Activated CD8-positive, alpha-beta memory T cell treated with anti-CD3 and anti-CD28 coated beads, Interleukin-2, amount 50 U/mL, for 1 hour (primary cell): Measurements from ENCODE around the gene TARDBP.
"Not testable (repeated sequence)": the region's sequence is repeated elsewhere in the genome, so short reads cannot be mapped to it uniquely, and the experiment has no call there.

ENCODE experiments used
- DNase-seq: peaks from one replicate; pipeline ENCODE4 v3.0.0-alpha.2; 2020; ENCODE audit errors: extremely low read depth

The TARDBP gene

DNA sequence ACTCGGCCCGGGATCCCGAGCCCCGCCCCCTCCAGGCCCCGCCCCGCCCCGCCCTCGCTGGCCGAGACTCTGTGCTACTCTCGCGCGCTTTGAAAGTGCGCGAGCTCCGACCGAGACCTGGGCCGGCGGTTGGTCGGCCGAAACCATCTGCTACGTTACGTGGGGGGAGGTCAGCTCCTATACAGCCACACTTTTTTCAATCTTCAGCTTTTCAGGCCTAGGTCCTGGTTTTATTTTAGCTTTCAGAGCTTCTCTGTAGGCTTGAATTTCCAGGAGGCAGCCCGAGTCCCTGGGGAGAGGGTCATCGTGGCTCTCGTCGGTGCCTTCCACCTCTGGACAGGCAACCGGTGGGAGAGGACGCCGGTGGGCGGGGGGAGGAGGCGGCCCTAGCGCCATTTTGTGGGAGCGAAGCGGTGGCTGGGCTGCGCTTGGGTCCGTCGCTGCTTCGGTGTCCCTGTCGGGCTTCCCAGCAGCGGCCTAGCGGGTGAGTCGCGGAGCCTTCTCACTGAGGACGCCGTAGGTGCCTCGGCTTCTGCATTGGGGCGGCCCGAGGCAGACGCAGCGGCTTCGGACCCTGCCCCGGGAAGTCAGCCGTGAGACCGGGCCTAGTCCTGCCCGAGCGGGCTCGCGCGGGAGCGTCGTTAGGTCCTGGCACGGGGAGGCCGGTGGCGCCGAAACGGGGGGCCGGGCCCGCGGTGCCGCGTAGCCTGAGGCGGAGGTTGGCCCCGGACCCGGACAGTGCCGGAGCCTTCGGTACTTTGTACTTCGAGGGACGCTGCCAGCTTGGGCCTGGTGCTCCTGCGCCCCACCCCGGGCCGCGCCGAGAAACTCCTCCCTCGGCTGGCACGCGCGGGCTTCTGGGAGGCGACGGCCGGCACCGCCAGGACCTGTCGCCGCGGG, at the start of gene TARDBP:
Gene TARDBP (plus strand): TSS at position 395 of the 900 bp plus-strand sequence. CDS start 1,074 bp downstream, outside the sequence.
- DNase-seq: peak; percentile 67

DNA sequence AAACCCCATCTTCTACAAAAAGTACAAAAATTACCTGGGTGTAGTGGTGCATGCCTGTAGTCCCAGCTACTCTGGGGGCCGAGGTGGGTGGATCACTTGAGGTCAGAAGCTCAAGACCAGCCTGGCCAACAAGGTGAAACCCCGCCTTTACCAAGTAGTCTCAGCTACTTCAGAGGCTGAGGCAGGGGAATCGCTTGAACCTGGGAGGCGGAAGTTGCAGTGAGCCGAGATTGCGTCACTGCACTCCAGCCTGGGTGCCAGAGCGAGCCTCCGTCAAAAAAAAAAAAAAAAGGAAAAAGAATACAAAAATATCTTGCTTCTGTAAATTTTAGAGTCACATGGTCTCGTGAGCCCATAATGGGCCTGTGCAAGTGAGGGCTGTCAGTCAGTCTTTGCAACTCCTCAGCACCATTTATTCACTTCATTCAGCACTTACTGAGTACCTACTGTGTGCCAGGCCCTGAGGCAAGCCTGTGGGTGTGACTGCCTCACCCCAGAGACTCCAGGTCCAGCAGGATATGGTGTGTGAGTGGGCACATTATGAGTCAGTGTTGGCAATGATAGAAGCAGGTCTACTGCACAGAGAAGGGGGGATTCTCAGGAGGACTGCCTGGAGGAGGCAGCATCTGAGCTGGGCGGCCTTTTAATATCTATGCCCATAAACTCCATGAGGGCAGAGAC, 46.8 kb upstream of the TARDBP start:
- no peak for DNase-seq

DNA sequence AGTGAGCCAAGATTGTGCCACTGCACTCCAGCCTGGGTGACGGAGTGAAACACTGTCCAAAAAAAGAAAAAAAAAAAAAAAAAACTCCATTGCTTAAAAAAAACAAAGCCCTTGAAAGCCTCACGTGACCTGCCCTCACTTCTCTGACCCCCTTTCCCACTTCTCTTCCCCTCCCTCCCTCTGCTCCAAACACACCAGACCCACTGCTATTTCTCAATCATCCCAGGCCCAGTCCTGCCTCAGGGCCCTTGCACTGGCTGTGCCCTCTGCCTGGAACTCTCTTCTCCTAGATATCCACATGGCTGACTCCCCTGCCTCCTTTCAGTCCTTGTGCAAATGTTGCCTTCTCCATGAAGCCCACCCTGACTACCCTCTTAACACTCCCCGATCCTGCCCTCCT, 45.4 kb upstream of the TARDBP start:
- DNase-seq: no peak

GRCh38 chr1:10968411-10968826, 44.0 kb upstream of the TARDBP start:
- DNase-seq: no peak

DNA sequence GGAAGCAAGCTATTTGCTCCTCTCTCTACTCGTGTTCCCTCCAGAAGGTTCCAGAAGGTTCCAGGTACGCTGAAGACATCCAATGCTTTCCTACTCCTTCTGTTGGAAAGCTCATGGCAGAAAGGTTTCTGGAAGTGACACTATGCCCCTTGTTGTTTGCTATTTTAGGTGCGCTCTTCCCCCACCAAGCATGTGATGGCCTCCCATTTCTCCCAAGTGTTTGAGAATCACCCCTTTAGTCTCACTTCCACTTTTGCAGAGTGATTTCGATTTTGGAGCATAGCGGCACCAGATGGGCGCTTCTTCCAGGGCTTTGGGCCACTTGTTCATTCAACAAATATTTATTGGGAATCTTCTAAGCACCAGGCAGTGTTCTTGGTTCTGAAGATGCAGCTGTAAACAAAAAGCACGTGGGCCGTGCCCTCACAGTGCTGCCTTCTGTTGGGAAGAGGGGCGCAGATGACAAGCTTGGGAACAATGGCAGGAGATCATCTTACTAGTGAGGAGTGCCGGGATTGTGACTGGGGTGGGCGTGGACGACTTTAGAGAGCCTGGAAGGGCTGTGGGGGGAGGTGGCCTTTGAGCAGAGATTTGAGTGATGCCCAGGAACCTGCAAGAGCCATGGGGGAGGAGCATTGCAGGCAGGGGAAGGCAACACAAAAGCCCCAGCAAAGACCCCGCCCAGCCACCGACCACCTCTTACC, 43.0 kb upstream of the TARDBP start:
- DNase-seq: no peak

- DNase-seq: no peak
These were observed 42.5 kb upstream of the TARDBP start for GRCh38 chr1:10969971-10970332.

DNA sequence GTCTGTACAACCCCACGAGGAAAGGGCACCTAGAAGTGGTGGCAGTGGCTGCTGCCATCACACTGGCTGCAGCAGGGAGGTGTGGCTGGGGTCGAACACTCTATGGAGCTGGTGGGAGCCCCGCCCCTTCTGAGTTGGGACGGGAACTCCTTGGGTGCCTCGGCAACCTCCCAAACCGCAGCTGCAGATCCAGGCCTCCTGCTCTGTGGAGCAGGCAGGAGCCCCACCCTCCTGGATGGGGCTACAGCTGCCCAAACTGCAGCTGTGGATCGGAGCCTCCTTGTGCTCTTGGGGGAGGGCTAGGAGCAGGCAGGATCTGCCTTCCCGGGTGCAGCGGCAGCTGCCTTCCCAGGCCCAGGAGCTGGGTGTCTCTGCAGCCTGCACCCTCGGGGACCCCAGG, 38.9 kb upstream of the TARDBP start:
- DNase-seq: no peak

GRCh38 chr1:10973956-10974881, 38.2 kb upstream of the TARDBP start:
- no peak for DNase-seq

GRCh38 chr1:10975567-10976326, 36.7 kb upstream of the TARDBP start:
- DNase-seq: no peak

DNA sequence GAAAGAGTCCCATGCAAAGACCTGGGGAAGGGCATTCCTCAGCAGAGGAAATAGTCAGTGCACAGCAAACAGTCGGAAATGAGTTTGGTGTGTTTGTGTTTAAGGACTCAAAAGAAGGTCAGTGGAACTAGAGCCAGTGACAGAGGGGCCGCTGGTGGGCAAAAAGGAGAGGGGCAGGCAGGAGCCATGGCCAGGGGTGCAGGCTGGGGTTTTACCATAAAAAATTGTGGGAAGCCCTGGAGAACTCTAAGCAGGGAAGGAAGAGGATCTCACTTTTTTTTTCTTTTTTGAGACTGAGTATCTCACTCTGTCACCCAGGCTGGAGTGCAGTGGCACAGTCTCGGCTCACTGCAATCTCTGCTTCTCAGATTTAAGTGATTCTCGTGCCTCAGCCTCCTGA, 33.7 kb upstream of the TARDBP start:
- no peak for DNase-seq

- DNase-seq: no peak
These were observed 33.0 kb upstream of the TARDBP start for GRCh38 chr1:10979483-10979920.

- no peak for DNase-seq
These were observed 32.3 kb upstream of the TARDBP start for GRCh38 chr1:10980094-10980577.

DNA sequence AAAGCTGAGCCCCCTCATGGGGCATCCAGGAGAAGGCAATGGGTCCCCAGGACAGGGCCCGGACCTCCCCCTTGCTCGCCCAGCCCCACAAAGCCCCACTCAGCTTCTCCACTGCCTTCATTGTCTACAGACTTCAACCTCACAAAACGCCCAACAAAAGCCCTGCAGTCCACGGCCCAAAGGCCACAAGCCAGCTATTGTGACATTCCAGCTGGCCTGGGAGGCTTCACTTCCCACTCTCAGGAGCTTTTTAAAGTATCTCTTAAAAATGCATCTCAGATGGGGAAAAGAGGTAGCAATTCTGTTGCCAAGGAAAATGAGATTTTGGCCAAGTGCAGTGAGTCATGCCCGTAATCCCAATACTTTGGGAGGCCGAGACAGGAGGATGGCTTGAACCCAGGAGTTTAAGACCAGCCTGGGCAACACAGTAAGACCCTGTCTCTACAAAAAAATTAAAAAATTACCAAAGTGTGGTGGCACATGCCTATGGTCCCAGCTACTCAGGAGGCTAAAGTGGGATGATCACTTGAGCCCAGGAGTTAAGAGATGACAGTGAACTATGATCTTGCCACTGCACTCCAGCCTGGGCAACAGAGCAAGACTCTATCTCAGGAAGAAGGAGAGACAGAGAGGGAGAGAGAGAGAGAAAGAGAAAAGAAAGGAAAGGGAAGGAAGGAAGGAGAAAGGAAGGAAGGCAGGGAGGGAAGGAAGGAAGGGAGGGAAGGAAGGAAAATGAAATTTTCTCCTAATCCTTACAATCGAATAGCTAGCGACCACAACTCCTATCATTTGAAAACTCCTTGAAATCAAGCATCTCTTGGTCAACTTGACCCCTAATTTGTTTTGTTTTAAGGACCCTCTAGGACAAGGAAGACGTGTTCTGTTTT, 31.4 kb upstream of the TARDBP start:
- DNase-seq: no peak

DNA sequence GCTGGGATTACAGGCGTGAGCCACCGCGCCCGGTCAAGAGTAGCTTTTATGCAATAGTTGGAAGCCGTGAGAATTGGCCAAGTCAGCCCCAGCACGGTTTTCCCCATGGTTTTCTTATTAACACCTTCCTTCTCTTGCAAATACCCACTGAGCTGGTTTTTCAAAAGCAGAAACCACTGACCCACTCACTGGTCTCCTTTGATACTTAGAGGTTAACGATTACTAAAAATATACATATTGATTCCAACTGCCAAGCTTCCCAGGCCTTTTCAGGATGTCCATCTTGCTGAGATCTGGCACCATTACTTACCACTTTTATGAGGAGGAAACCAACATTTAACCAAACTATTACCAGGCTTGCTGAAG, 25.9 kb upstream of the TARDBP start:
- no peak for DNase-seq

DNA sequence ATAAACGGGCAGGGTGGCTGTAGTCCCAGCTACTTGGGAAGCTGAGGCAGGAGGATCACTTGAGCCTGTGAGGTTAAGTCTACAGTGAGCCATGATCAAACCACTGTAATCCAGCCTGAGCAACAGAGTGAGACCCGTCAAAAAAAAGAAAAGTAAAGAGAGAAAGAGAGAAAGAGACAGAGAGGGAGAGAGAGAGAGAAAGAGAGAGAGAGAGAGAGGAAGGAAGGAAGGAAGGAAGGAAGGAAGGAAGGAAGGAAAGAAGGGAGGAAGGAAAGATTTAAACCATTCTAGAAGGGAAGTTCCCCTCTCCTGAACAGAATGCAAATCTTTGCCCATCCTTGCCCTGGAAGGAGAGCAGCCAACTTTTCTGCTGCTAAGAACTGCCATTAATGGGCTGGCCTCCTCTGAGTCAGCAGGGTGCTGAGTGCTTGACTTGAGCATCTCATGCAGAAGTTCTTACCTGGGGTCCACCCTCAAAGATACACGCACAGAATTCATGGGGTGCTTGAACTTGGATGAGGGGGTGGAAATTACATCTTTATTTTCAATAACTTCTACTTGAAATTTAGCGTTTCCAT, 24.5 kb upstream of the TARDBP start:
- no peak for DNase-seq

DNA sequence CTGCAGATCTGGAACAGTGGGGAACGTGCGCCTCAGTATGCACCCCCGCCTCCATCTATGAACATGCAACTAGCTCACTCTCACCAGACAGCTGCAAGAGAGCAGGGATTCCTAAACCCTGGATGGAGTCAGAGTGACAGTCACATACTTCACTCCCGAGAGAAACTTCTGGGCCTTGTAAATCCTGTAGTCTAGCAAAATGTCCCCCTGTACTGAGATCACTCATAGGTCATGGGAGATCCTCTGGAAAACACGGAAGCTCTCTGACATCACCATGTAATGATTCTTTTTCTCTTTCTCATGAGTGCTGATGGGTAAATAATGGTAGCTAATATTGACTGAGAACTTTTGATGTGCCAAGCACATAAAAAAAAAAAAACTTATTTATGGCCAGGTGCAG, 23.4 kb upstream of the TARDBP start:
- no peak for DNase-seq

DNA sequence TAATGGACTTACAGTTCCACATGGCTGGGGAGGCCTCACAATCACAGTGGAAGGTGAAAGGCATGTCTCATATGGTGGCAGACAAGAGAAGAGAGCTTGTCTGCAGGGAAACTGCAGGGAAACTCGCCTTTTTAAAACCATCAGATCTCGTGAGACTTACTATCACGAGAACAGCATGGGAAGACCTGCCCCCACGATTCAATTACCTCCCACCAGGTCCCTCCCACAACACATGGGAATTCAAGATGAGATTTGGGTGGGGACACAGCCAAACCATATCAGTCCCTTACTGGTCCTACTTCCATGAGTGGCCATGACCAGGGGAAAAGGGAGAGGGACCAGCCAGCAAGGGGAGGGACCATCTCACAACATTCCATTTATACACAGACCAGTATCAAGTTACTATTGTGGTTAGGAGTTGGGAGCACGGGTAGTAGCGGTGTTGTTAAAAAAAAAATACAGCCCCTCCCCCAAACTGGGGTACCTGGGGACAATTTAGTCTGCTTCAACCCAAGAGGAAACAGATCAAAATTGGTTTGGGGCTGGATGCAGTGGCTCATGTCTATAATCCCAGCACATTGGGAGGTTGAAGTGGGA, 22.4 kb upstream of the TARDBP start:
- not testable (repeated sequence) for DNase-seq

GRCh38 chr1:10990828-10991227, 21.6 kb upstream of the TARDBP start:
- DNase-seq: no peak

DNA sequence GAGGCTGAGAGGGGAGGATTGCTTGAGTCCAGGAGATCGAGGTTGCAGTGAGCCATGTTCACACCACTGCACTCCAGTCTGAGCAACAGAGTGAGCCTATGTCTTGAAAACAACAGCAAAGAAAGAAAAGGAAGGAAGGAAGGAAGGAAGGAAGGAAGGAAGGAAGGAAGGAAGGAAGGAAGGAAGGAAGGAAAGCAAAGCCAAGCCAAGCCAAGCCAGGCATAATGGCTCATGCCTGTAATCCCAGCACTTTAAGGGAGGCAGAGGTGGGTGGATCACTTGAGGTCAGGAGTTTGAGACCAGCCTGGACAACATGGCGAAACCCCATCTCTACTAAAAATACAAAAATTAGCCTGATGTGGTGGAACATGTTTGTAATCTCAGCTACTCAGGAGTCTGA, 20.4 kb upstream of the TARDBP start:
- not testable (repeated sequence) for DNase-seq
